Measurements from ENCODE around the gene SH2D7. TPM values are rescaled to one million over a fixed set of nuclear protein-coding genes. Genes with fewer than 3 reads are reported as not detected.

Gene SH2D7
- total RNA-seq, 1 experiment from 2014 or later: not detected

- ChIA-PET CTCF (interaction anchor here (0.6 to 4.8 kb wide), 17 partner anchors 9 to 651 kb away, joined by 3 to 30 read pairs (median 4); partner anchors contain the start of gene IDH3A), POLR2A (interaction anchor here (1.0 to 1.7 kb wide), 2 partner anchors 46 to 169 kb away, joined by 3 read pairs; partner anchors contain the start of gene SKIC8)
- H3K27me3 Mint-ChIP-seq (ENCODE audit: insufficient read depth, unreplicated experiment): no peaks in the 10 kb centered on the region
- H3K9me3 Mint-ChIP-seq (ENCODE audit: unreplicated experiment): no peaks in the 10 kb centered on the region
- H3K4me1 Mint-ChIP-seq (ENCODE audit: insufficient read depth, unreplicated experiment): peaks cover 5% of the 10 kb centered on the region
- DNase-seq (ENCODE audit: unreplicated experiment): no peak
- peak overlapping the region; percentile 59 for H3K27ac Mint-ChIP-seq (ENCODE audit: low read depth, unreplicated experiment)
- H3K36me3 Mint-ChIP-seq (ENCODE audit: insufficient read depth, unreplicated experiment): no peaks in the 10 kb centered on the region
- TF ChIP-seq CTCF (IDR thresholded peaks at IDR 0.05; ENCODE audit: unreplicated experiment): no peak
- H3K4me3 Mint-ChIP-seq (ENCODE audit: unreplicated experiment): peak overlapping the region; percentile 72
- no TSS peak for BruUV-seq (replicated peaks)
- intact Hi-C loops (cut with micrococcal nuclease): loop anchor here (1.0 to 5.0 kb wide), 3 partner anchors 47 to 112 kb away; no protein-coding TSS in a partner anchor
Observed at GRCh38 chr15:78130466-78131294, 38.3 kb downstream of the SH2D7 start.

- Mint-ChIP-seq H3K27me3 (ENCODE audit: insufficient read depth, unreplicated experiment) (no peaks in the 10 kb centered on the region), H3K27ac (ENCODE audit: low read depth, unreplicated experiment) (peak within 1 kb of the TSS; percentile 59), H3K4me1 (ENCODE audit: insufficient read depth, unreplicated experiment) (peaks cover 5% of the 10 kb centered on the region), H3K36me3 (ENCODE audit: insufficient read depth, unreplicated experiment) (no peaks in the 10 kb centered on the region), H3K9me3 (ENCODE audit: unreplicated experiment) (no peaks in the 10 kb centered on the region), H3K4me3 (ENCODE audit: unreplicated experiment) (peak within 1 kb of the TSS; percentile 72)
- DNase-seq (ENCODE audit: unreplicated experiment): peak; percentile 41
- intact Hi-C loops (cut with micrococcal nuclease): loop anchor here (1.0 to 5.0 kb wide), 4 partner anchors 17 to 111 kb away; partner anchors contain the start of gene IDH3A
- TSS peak; percentile 60 for BruUV-seq (replicated peaks)
- TF ChIP-seq CTCF (IDR thresholded peaks at IDR 0.05; ENCODE audit: unreplicated experiment): peak; percentile 80
- POLR2A ChIA-PET: interaction anchor here (1.1 to 1.7 kb wide), 2 partner anchors 17 to 168 kb away, joined by 3 read pairs; partner anchors contain the start of gene SKIC8
- CTCF ChIA-PET: interaction anchor here (0.6 to 4.8 kb wide), 21 partner anchors 9 to 183 kb away, joined by 3 to 30 read pairs (median 4); partner anchors contain the start of gene IDH3A
Observed at GRCh38 chr15:78131295-78132061, 39.1 kb downstream of the SH2D7 start, which contains the start of gene CIB2. CIB2 (minus strand) TSS chr15:78131445; CDS start chr15:78131215, 230 bp downstream.

GRCh38 chr15:78133801-78134200, 41.4 kb downstream of the SH2D7 start:
- no peak for TF ChIP-seq CTCF (IDR thresholded peaks at IDR 0.05; ENCODE audit: unreplicated experiment)
- CTCF ChIA-PET: interaction anchor here (0.9 to 2.5 kb wide), 2 partner anchors 62 to 107 kb away, joined by 3 to 10 read pairs; no protein-coding TSS in a partner anchor
- Mint-ChIP-seq H3K27me3 (ENCODE audit: insufficient read depth, unreplicated experiment) (no peaks in the 10 kb centered on the region), H3K4me1 (ENCODE audit: insufficient read depth, unreplicated experiment) (peaks cover 5% of the 10 kb centered on the region), H3K9me3 (ENCODE audit: unreplicated experiment) (no peaks in the 10 kb centered on the region), H3K36me3 (ENCODE audit: insufficient read depth, unreplicated experiment) (no peaks in the 10 kb centered on the region), H3K27ac (ENCODE audit: low read depth, unreplicated experiment) (no peak overlapping the region), H3K4me3 (ENCODE audit: unreplicated experiment) (no peak overlapping the region)
- BruUV-seq (replicated peaks): no TSS peak
- intact Hi-C loops (cut with micrococcal nuclease): loop anchor here (2.0 to 5.0 kb wide), 3 partner anchors 15 to 108 kb away; partner anchors contain the start of gene IDH3A
- POLR2A ChIA-PET: no interaction called here
- DNase-seq (ENCODE audit: unreplicated experiment): no peak

All from MCF 10A (cell line).